HepG2 (cell line): ENCODE measurements around the gene CPNE2. TPM values are rescaled to one million over a fixed set of nuclear protein-coding genes. Genes with fewer than 3 reads are reported as not detected.

Experiments used
- DPF2 ChIP-seq: sonication (generic); formaldehyde crosslinking; IDR thresholded peaks from 2 replicates; pipeline ENCODE4 v1.4.0; 2020; ENCODE audit warnings: mild to moderate bottlenecking, low read depth, missing genetic modification reagents, borderline replicate concordance
- FOSL2 ChIP-seq: sonication (generic); formaldehyde crosslinking; IDR thresholded peaks from 2 replicates; pipeline ENCODE4 v1.4.0; 2020; ENCODE audit warnings: missing genetic modification reagents
- HNF4A ChIP-seq: sonication (generic); formaldehyde crosslinking; IDR thresholded peaks from 2 replicates; pipeline ENCODE4 v1.4.0; 2020; ENCODE audit warnings: missing genetic modification reagents
- JUNB ChIP-seq: sonication (generic); formaldehyde crosslinking; IDR thresholded peaks from 2 replicates; pipeline ENCODE4 v1.8.0; 2022; ENCODE audit warnings: missing genetic modification reagents, mild to moderate bottlenecking, borderline replicate concordance
- KAT8 ChIP-seq: IDR thresholded peaks from 2 replicates; pipeline ENCODE4 v1.6.1; 2016; ENCODE audit warnings: missing genetic modification reagents, missing compliant biosample characterization
- MIER2 ChIP-seq: IDR thresholded peaks from 2 replicates; pipeline ENCODE4 v1.6.1; 2016; ENCODE audit warnings: missing biosample characterization, missing genetic modification reagents
- MIXL1 ChIP-seq: IDR thresholded peaks from 2 replicates; pipeline ENCODE4 v1.6.1; 2016
- NFIC ChIP-seq: IDR thresholded peaks from 2 replicates; pipeline ENCODE4 v1.6.1; 2012; ENCODE audit warnings: mild to moderate bottlenecking, low read length, inconsistent platforms
- PITX1 ChIP-seq: sonication (generic); formaldehyde crosslinking; IDR thresholded peaks from 2 replicates; pipeline ENCODE4 v1.5.1; 2020; ENCODE audit warnings: mild to moderate bottlenecking, missing genetic modification reagents
- RFX3 ChIP-seq: IDR thresholded peaks from 2 replicates; pipeline ENCODE4 v1.6.1; 2016; ENCODE audit warnings: missing biosample characterization, missing genetic modification reagents
- SP5 ChIP-seq: IDR thresholded peaks from 2 replicates; pipeline ENCODE4 v1.6.1; 2016; ENCODE audit warnings: low read depth, borderline replicate concordance
- TBX2 ChIP-seq: sonication (generic); formaldehyde crosslinking; IDR thresholded peaks from 2 replicates; pipeline ENCODE4 v1.5.0; 2020; ENCODE audit warnings: missing genetic modification reagents, mild to moderate bottlenecking, borderline replicate concordance
- TBX3 ChIP-seq: fragments of 450-650 bp; IDR thresholded peaks from 2 replicates; pipeline ENCODE4 v1.6.1; 2017; ENCODE audit warnings: antibody characterized with exemption, mild to moderate bottlenecking, inconsistent platforms, borderline replicate concordance
- THAP11 ChIP-seq: IDR thresholded peaks from 2 replicates; pipeline ENCODE4 v1.6.1; 2016; ENCODE audit warnings: missing biosample characterization, missing genetic modification reagents
- ZMAT3 ChIP-seq: sonication (generic); formaldehyde crosslinking; conservative IDR thresholded peaks from 2 replicates; pipeline ENCODE4 v1.7.0; 2021; ENCODE audit warnings: missing genetic modification reagents
- ZNF766 ChIP-seq: sonication (generic); formaldehyde crosslinking; IDR thresholded peaks from 2 replicates; pipeline ENCODE4 v1.5.0; 2020; ENCODE audit warnings: missing genetic modification reagents, borderline replicate concordance
- polyA plus RNA-seq, 8 experiments: library from polyadenylated mRNA; depleted of rRNA in 3 of 8; stranded (reverse) in 7 of 8; unstranded in 1 of 8; fragments of >200 nt; fragmentation: Illumina TruSeq in 4 of 8; extraction: Trizol in 4 of 8; gene quantifications; 2 replicates each; pipeline versions ENCODE4 v1.2.1 to v1.2.3, GENCODE V29; 2011 to 2016; ENCODE audit warnings: low read depth in 4 of 8, missing spikeins in 1 of 8, mixed read lengths in 1 of 8; ENCODE audit not compliant: insufficient read depth in 1 of 8
- total RNA-seq, 5 experiments: library from RNA; depleted of rRNA; stranded (reverse); fragments of >200 nt; fragmentation: Illumina TruSeq; extraction: Trizol; gene quantifications; 2 replicates each; pipeline ENCODE4 v1.2.3, GENCODE V29; 2016; ENCODE audit warnings: low read depth in 1 of 5
- TF ChIP-seq, protein P1 (sequence below): sonication (generic); formaldehyde crosslinking; IDR thresholded peaks from 2 replicates; pipeline ENCODE4 v1.4.0; 2020; ENCODE audit warnings: missing genetic modification reagents
- TF ChIP-seq, protein P2 (sequence below): sonication (generic); formaldehyde crosslinking; IDR thresholded peaks from 2 replicates; pipeline ENCODE4 v1.9.0; 2021; ENCODE audit warnings: missing genetic modification reagents, borderline replicate concordance
- TF ChIP-seq, protein P3 (sequence below): sonication (generic); formaldehyde crosslinking; IDR thresholded peaks from 2 replicates; pipeline ENCODE4 v1.5.0; 2020; ENCODE audit warnings: missing genetic modification reagents
- TF ChIP-seq, protein P4 (sequence below): sonication (generic); formaldehyde crosslinking; conservative IDR thresholded peaks from 2 replicates; pipeline ENCODE4 v1.4.0; 2020; ENCODE audit warnings: mild to moderate bottlenecking, missing genetic modification reagents, moderate library complexity
- TF ChIP-seq, protein P5 (sequence below), 2 experiments: sonication (generic) in 1 of 2; formaldehyde crosslinking in 1 of 2; IDR thresholded peaks; 2 replicates each; pipeline versions ENCODE4 v1.4.0 to v1.6.1; 2018 to 2020; ENCODE audit warnings: missing genetic modification reagents in 2 of 2, borderline replicate concordance in 1 of 2, low read depth in 1 of 2, mild to moderate bottlenecking in 1 of 2, missing biosample characterization in 1 of 2

Gene CPNE2
- total and polyA plus RNA-seq, 2 of the 13 experiments (the other 11 are each of a cell fraction or from before 2014, with no cell fraction given): 10.6 to 23.3 TPM

DNA sequence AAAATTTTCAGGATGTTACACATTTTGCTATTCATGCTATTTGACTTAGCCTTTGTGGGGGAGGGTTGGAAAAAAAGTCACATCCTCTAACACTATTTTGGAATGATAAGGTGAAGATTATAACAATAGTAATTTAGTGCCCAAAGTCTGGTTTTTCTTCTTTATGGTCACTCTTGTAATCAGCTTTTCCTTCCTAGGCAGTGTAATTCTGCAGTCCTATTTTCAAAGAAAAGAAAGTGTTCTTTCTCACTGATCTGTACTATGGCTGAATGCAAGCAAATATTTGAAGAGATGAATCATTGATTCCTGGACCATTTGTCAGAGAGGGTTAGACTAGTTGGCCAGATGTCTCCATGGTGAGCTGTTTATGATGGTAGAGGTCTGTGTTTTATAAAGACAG is 102.1 kb downstream of the CPNE2 start (continued):
- TF ChIP-seq, protein P1, sequence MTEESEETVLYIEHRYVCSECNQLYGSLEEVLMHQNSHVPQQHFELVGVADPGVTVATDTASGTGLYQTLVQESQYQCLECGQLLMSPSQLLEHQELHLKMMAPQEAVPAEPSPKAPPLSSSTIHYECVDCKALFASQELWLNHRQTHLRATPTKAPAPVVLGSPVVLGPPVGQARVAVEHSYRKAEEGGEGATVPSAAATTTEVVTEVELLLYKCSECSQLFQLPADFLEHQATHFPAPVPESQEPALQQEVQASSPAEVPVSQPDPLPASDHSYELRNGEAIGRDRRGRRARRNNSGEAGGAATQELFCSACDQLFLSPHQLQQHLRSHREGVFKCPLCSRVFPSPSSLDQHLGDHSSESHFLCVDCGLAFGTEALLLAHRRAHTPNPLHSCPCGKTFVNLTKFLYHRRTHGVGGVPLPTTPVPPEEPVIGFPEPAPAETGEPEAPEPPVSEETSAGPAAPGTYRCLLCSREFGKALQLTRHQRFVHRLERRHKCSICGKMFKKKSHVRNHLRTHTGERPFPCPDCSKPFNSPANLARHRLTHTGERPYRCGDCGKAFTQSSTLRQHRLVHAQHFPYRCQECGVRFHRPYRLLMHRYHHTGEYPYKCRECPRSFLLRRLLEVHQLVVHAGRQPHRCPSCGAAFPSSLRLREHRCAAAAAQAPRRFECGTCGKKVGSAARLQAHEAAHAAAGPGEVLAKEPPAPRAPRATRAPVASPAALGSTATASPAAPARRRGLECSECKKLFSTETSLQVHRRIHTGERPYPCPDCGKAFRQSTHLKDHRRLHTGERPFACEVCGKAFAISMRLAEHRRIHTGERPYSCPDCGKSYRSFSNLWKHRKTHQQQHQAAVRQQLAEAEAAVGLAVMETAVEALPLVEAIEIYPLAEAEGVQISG (CRISPR knock-in tag): no peak
- peak; percentile 25; the same call in 1 of the 2 replicates for TF ChIP-seq PITX1 (CRISPR knock-in tag)
- TF ChIP-seq NFIC: peak; percentile 69; the same call in 1 of the 2 replicates
- TF ChIP-seq, protein P2, sequence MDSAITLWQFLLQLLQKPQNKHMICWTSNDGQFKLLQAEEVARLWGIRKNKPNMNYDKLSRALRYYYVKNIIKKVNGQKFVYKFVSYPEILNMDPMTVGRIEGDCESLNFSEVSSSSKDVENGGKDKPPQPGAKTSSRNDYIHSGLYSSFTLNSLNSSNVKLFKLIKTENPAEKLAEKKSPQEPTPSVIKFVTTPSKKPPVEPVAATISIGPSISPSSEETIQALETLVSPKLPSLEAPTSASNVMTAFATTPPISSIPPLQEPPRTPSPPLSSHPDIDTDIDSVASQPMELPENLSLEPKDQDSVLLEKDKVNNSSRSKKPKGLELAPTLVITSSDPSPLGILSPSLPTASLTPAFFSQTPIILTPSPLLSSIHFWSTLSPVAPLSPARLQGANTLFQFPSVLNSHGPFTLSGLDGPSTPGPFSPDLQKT (CRISPR knock-in tag): no peak
- TF ChIP-seq, protein P3, sequence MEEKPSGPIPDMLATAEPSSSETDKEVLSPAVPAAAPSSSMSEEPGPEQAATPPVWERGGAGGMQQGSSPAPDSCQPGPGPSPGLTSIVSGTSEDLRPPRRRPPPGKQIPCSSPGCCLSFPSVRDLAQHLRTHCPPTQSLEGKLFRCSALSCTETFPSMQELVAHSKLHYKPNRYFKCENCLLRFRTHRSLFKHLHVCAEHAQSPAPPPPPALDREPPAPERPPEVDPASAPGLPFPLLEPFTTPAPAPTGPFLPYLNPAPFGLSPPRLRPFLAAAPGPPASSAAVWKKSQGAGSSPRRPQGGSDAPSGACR (CRISPR knock-in tag): no peak
- TF ChIP-seq MIXL1 (CRISPR knock-in tag): peak; percentile 91
- TF ChIP-seq MIER2 (CRISPR knock-in tag): 0 out of 2 replicates have a peak, but pooled peaks have one; percentile 69
- TF ChIP-seq TBX2 (CRISPR knock-in tag): peak; percentile 38; the same call in 1 of the 2 replicates
- TF ChIP-seq DPF2 (CRISPR knock-in tag): peak; percentile 94
- TF ChIP-seq, protein P4, sequence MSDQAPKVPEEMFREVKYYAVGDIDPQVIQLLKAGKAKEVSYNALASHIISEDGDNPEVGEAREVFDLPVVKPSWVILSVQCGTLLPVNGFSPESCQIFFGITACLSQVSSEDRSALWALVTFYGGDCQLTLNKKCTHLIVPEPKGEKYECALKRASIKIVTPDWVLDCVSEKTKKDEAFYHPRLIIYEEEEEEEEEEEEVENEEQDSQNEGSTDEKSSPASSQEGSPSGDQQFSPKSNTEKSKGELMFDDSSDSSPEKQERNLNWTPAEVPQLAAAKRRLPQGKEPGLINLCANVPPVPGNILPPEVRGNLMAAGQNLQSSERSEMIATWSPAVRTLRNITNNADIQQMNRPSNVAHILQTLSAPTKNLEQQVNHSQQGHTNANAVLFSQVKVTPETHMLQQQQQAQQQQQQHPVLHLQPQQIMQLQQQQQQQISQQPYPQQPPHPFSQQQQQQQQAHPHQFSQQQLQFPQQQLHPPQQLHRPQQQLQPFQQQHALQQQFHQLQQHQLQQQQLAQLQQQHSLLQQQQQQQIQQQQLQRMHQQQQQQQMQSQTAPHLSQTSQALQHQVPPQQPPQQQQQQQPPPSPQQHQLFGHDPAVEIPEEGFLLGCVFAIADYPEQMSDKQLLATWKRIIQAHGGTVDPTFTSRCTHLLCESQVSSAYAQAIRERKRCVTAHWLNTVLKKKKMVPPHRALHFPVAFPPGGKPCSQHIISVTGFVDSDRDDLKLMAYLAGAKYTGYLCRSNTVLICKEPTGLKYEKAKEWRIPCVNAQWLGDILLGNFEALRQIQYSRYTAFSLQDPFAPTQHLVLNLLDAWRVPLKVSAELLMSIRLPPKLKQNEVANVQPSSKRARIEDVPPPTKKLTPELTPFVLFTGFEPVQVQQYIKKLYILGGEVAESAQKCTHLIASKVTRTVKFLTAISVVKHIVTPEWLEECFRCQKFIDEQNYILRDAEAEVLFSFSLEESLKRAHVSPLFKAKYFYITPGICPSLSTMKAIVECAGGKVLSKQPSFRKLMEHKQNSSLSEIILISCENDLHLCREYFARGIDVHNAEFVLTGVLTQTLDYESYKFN (CRISPR knock-in tag): peak; percentile 88
- peak; percentile 32; the same call in 1 of the 2 replicates for TF ChIP-seq TBX3
- TF ChIP-seq RFX3 (CRISPR knock-in tag): 0 out of 2 replicates have a peak, but pooled peaks have one; percentile 28
- TF ChIP-seq HNF4A (CRISPR knock-in tag): peak; percentile 57; the same call in 1 of the 2 replicates
- TF ChIP-seq, protein P5, sequence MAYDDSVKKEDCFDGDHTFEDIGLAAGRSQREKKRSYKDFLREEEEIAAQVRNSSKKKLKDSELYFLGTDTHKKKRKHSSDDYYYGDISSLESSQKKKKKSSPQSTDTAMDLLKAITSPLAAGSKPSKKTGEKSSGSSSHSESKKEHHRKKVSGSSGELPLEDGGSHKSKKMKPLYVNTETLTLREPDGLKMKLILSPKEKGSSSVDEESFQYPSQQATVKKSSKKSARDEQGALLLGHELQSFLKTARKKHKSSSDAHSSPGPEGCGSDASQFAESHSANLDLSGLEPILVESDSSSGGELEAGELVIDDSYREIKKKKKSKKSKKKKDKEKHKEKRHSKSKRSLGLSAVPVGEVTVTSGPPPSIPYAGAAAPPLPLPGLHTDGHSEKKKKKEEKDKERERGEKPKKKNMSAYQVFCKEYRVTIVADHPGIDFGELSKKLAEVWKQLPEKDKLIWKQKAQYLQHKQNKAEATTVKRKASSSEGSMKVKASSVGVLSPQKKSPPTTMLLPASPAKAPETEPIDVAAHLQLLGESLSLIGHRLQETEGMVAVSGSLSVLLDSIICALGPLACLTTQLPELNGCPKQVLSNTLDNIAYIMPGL (CRISPR knock-in tag; IDR thresholded peaks at IDR 0.05; ENCODE audit: borderline replicate concordance in 1 of 2, low read depth in 1 of 2): peak in 1 of 2 experiments; percentile 33; a peak in 1 of 4 replicates
- TF ChIP-seq FOSL2 (CRISPR knock-in tag): peak; percentile 98
- peak; percentile 48 for TF ChIP-seq THAP11 (CRISPR knock-in tag)
- TF ChIP-seq ZNF766: no peak
- peak; percentile 92; the same call in 1 of the 2 replicates for TF ChIP-seq JUNB (CRISPR knock-in tag)
- TF ChIP-seq SP5 (CRISPR knock-in tag): peak; percentile 40; the same call in 1 of the 2 replicates
- TF ChIP-seq KAT8 (CRISPR knock-in tag): peak; percentile 81
- no peak for TF ChIP-seq ZMAT3 (CRISPR knock-in tag)
